T1000 (cell line): ENCODE results near the gene THAP6.
"Not testable (repeated sequence)": the region's sequence is repeated elsewhere in the genome, so short reads cannot be mapped to it uniquely, and the experiment has no call there.

Experiments used
- DNase-seq: peaks from one replicate; lab custom pipeline; 2025; ENCODE audit warnings: mixed read lengths; lab: John Stamatoyannopoulos, UW

The THAP6 gene

DNA sequence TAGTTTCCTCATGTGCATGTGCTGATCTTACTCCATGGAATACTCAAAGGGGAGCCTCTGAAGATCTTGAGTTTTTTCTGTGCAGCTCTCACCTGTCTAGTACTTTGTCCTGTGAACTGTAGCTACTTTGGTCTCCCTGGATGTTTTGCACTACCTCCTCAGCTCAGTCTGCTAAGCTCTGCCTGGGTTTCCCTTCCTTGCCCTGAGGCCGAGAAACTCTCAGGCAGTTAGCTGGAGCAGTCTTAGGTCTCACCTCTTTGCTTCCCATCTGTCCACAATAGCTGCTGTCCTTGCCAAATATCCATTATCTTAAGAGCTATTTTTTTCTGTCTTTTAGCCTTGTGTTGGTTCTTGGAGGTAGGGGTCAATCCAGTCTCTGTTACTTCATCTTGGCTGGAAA lies 11.6 kb downstream of the THAP6 start:
- DNase-seq, result no peak

DNA sequence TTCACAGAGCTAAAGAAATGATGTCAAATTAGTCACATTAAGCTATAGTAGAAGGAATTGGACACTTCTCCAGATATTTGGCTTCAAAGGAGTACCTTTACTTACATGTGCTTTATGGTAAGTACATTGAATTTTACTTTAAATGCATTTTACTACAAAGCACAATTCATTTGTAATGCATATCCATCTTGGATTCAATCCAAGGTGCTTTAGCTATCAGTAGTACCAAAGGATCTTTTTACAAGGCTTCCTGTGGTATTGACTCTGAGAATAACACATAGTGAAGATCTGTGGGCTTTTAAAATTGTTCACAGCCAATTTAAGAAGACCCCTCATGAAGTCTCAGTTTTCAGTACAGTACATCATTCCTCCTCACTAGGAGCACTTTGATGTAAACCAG lies 13.2 kb downstream of the THAP6 start:
- no peak for DNase-seq

GRCh38 chr4:75530556-75531322 lies 16.5 kb downstream of the THAP6 start:
- DNase-seq, result no peak

GRCh38 chr4:75531536-75532143 lies 17.4 kb downstream of the THAP6 start:
- not testable (repeated sequence) for DNase-seq

GRCh38 chr4:75533339-75533887 lies 19.1 kb downstream of the THAP6 start:
- DNase-seq, result not testable (repeated sequence)

GRCh38 chr4:75533926-75534325 lies 19.7 kb downstream of the THAP6 start:
- not testable (repeated sequence) for DNase-seq

DNA sequence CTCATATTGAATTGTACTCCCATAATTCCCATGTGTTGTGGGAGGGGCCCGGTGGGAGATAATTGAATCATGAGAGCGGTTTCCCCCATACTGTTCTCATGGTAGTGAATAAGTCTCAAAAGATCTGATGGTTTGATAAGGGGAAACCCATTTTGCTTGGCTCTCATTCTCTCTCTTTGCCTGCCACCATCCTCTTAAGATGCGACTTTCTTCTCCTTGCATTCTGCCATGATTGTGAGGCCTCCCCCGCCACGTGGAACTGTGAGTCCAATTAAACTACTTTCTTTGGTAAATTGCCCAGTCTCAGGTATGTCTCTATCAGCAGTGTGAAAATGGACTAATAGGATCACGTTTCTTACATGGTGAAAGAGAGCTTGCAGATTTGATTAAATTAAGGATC lies 23.0 kb downstream of the THAP6 start:
- DNase-seq, result not testable (repeated sequence)

DNA sequence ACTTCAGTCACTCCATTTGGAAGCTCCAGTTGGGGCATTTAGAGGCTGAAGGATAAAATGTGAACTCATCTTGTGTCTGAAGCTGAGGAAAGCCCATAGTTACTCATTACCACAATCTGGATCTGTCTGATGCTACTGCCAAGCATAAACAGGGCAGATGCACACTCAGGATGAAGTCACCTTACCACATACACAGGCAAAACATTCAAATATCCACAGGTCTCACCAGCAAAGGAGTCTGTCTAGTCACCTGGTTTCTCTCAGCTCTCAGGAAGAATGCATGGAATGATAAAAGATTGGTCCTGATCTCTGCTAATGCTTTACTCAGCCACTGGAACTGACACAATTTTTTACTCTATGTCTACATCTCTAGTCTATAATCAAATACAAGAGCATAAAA lies 28.6 kb downstream of the THAP6 start:
- peak; percentile 7 for DNase-seq

GRCh38 chr4:75544220-75544619 lies 29.9 kb downstream of the THAP6 start:
- not testable (repeated sequence) for DNase-seq

GRCh38 chr4:75544870-75545269 lies 30.6 kb downstream of the THAP6 start:
- no peak for DNase-seq

- DNase-seq, result no peak
Observed at GRCh38 chr4:75545526-75545925, 31.3 kb downstream of the THAP6 start.

DNA sequence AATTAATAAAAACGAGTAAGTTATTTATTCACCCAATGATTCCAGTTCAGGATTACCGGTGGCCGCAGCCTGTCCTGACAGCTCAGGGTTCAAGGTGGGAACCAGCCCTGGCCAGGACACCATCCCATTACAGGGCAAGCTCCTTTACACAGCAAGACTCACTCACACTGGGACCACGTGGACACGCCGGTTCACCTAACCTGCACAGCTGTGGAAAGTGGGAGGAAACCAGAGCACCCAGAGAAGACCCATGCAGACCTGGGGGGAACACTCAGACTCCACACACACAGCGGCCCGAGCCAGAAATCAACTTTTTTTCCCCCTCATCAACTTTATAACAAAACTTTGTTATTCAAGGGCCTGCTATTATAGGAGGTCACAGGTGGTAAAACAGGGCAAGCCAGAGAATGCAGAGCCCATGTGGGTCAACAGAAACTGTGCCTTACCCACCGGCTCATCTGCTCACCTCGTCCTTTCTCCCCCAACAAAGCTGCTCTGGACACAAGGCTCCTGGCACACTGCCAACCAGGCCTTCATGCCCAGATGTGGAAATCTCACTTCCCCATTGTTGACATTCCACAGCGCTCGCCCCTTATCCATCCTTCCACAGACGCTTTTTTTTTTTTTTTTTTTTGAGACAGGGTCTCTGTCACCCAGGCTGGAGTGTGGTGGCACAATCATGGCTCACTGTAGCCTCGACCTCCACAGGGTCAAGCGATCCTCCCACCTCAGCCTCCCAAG lies 33.5 kb downstream of the THAP6 start:
- DNase-seq, result no peak

GRCh38 chr4:75549019-75549418 lies 34.7 kb downstream of the THAP6 start:
- DNase-seq, result no peak

- no peak for DNase-seq
Observed at GRCh38 chr4:75552452-75552851, 38.2 kb downstream of the THAP6 start.

- no peak for DNase-seq
Observed at GRCh38 chr4:75555294-75556164, 41.3 kb downstream of the THAP6 start, which contains the start of gene ODAPH. TSS of gene ODAPH (plus strand) at chr4:75556066. CDS start at chr4:75556083, 17 bp downstream.

DNA sequence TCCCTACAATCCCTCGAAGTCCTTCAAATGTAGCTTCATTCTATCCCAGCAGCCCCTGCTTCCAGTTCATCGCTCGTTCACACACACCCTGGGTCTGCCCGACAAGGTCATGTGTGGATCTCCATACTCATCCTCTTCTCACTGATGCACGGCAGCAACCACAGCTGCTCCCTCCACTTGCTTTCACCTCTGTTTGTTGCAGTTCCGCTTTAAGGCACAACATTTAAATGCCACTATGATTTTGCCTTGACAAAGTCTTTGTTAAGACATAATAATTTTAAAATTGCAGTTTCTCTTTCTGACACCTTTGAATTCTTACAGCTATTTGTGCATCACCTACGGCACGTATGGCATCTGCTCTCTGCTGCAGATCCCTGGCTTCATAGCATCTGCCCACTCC lies 43.4 kb downstream of the THAP6 start:
- no peak for DNase-seq

GRCh38 chr4:75561789-75562188 lies 47.5 kb downstream of the THAP6 start:
- DNase-seq, result no peak

DNA sequence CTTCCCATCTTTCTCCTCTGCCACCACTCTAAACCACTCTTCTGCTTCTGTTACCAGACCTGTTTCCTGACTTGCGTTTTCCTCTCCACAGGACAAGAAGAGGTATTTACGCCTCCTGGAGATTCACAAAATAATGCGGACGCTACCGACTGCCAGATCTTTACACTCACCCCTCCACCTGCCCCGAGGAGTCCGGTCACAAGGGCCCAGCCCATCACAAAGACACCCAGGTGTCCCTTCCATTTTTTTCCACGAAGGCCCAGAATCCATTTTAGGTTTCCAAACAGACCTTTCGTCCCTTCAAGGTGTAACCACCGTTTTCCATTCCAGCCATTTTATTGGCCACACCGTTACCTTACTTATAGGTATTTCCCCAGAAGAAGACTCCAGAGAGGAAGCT lies 49.8 kb downstream of the THAP6 start:
- no peak for DNase-seq

GRCh38 chr4:75565481-75565880 lies 51.2 kb downstream of the THAP6 start:
- no peak for DNase-seq

DNA sequence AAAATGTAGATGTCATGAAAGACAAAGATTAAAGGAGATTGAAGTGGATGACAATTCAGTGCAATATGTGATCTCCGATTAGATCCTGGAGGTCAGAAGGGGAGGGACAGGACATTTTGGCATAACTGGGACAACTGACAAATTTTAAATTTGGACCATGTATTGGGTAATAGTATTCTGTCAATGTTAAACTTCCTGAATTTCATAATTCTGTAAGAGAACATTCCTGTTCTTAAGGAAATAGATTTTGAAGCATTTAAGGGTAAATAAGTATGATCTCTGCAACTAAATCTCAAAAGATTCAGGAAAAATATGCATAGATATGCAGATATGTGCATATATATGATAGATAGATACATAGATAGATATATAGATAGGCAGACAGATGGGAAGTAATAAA lies 52.6 kb downstream of the THAP6 start:
- no peak for DNase-seq

- no peak for DNase-seq
Observed at GRCh38 chr4:75567725-75568124, 53.5 kb downstream of the THAP6 start.
